Measurements from ENCODE around the gene MYO19. TPM values are rescaled to one million over a fixed set of nuclear protein-coding genes. Genes with fewer than 3 reads are reported as not detected.

Gene MYO19
- total RNA-seq, 1 donor from 2014 or later, result 88.4 TPM

DNA sequence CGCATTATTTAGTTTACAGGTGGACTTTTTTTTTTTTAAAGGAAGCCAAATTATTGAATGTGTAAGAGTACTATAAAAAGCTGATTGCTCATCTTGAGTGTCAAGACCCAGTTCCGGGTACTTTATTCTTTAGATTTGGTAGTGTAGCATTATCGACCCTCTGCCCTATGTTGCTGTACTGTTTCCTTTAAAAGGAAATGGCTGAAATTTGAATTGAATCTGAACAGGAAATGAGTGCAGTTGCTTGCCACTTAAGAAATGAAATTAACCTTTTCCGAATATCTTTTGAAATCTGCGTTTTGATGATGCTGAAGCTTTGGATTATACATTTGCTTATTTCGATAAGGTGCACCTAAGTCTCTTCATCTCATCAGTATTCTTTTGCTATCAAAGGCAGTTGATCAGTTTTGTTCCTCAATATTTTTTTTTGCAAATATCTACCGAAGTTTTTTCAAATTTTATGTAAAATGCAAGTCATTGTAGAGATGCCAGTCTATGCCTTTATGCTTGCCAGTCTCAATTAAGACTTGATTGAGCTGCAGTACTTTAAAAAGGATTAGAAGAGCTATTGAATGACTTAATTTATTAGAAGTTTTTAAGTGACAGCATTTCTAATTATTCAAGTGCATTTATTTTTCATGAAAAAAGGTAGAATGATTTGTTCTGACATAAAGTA lies 11.9 kb upstream of the MYO19 start:
- Mint-ChIP-seq H3K27me3 (ENCODE audit: unreplicated experiment) (peaks cover 15% of the 10 kb centered on the region), H3K9me3 (ENCODE audit: unreplicated experiment) (peaks cover 13% of the 10 kb centered on the region), H3K36me3 (ENCODE audit: unreplicated experiment) (no peaks in the 10 kb centered on the region), H3K4me3 (ENCODE audit: unreplicated experiment) (peak overlapping the region; percentile 93), H3K4me1 (ENCODE audit: low read depth, unreplicated experiment) (peaks cover 6% of the 10 kb centered on the region), H3K27ac (ENCODE audit: unreplicated experiment) (peak overlapping the region; percentile 97)
- TF ChIP-seq, protein P1, sequence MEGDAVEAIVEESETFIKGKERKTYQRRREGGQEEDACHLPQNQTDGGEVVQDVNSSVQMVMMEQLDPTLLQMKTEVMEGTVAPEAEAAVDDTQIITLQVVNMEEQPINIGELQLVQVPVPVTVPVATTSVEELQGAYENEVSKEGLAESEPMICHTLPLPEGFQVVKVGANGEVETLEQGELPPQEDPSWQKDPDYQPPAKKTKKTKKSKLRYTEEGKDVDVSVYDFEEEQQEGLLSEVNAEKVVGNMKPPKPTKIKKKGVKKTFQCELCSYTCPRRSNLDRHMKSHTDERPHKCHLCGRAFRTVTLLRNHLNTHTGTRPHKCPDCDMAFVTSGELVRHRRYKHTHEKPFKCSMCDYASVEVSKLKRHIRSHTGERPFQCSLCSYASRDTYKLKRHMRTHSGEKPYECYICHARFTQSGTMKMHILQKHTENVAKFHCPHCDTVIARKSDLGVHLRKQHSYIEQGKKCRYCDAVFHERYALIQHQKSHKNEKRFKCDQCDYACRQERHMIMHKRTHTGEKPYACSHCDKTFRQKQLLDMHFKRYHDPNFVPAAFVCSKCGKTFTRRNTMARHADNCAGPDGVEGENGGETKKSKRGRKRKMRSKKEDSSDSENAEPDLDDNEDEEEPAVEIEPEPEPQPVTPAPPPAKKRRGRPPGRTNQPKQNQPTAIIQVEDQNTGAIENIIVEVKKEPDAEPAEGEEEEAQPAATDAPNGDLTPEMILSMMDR (IDR thresholded peaks at IDR 0.05; ENCODE audit: partially characterized antibody, unreplicated experiment), result no peak
- no peak for DNase-seq

DNA sequence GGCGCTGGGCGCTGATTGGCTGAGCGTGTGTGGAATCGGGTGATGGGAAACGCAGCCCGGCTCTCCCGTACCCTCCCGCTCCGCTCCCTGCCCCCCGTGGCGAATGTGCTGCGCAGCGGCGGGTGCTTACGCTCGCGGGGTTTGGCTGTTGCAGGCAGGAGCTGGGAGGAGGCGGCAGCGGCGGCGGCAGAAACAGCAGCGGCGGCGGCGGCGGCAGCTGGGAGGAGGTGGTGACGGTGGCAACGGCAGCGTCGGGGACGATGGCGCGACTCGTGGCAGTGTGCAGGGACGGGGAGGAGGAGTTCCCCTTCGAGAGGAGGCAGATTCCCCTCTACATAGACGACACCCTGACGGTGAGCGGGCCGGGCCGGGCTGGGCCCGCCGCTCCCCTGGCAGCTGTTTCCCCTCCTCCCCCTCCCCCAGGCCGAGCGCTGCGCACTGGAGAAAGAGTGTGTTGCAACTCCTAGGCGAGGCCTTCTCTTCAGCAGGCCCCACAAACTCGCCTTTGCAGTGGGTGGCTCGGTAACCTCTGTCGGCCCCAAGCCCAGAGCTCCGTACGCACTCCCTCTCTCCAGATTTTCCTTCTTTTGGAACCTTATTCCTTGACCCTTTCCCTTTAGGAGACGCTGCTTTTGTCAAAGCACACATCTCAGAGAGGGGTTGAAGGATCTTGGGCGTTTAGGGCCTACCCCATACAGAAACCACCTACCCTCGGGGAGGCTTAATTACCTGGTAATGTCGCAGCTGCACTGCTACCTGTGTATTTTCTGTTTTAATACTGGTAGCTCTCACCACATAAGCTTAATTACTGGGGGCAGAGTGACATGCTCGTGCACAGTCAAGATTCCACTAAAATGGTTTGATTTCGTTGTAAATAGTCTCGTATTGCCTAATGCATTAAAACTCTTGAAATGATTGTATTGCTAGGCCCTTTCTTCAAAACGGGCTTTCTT lies 11.1 kb upstream of the MYO19 start:
- Mint-ChIP-seq H3K9me3 (ENCODE audit: unreplicated experiment) (peaks cover 13% of the 10 kb centered on the region), H3K36me3 (ENCODE audit: unreplicated experiment) (no peaks in the 10 kb centered on the region), H3K27me3 (ENCODE audit: unreplicated experiment) (peaks cover 15% of the 10 kb centered on the region), H3K27ac (ENCODE audit: unreplicated experiment) (peak overlapping the region; percentile 97), H3K4me1 (ENCODE audit: low read depth, unreplicated experiment) (peaks cover 6% of the 10 kb centered on the region), H3K4me3 (ENCODE audit: unreplicated experiment) (peak overlapping the region; percentile 93)
- DNase-seq, result peak; percentile 99
- TF ChIP-seq, protein P1 (IDR thresholded peaks at IDR 0.05; ENCODE audit: partially characterized antibody, unreplicated experiment), result no peak

DNA sequence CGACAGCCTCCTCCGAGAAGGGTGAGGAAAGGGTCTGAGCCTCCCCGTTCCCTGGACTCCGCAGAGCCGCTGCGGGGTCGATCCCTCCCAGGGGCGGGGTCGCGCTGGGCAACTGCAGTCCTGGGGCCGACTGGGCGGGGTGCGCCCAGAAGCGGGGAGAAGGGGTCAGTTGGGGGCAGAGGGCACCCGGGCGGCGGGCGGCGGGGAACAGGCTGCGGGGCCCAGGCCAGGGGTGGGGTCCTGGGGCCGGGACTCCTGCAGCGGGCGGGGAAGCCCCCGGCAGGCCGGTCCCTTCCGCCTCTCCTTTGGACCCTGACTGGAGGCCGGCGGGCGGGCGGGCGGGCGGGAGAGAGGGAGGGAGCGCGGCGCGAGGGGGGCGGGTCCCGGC lies 10.4 kb upstream of the MYO19 start:
- peak overlapping the region; percentile 87 for H3K4me3 Mint-ChIP-seq (ENCODE audit: unreplicated experiment)
- H3K27ac Mint-ChIP-seq (ENCODE audit: unreplicated experiment), result peak overlapping the region; percentile 78
- peaks cover 15% of the 10 kb centered on the region for H3K27me3 Mint-ChIP-seq (ENCODE audit: unreplicated experiment)
- peak; percentile 78 for DNase-seq
- no peaks in the 10 kb centered on the region for H3K36me3 Mint-ChIP-seq (ENCODE audit: unreplicated experiment)
- peaks cover 13% of the 10 kb centered on the region for H3K9me3 Mint-ChIP-seq (ENCODE audit: unreplicated experiment)
- TF ChIP-seq, protein P1 (IDR thresholded peaks at IDR 0.05; ENCODE audit: partially characterized antibody, unreplicated experiment), result no peak
- H3K4me1 Mint-ChIP-seq (ENCODE audit: low read depth, unreplicated experiment), result peaks cover 6% of the 10 kb centered on the region

DNA sequence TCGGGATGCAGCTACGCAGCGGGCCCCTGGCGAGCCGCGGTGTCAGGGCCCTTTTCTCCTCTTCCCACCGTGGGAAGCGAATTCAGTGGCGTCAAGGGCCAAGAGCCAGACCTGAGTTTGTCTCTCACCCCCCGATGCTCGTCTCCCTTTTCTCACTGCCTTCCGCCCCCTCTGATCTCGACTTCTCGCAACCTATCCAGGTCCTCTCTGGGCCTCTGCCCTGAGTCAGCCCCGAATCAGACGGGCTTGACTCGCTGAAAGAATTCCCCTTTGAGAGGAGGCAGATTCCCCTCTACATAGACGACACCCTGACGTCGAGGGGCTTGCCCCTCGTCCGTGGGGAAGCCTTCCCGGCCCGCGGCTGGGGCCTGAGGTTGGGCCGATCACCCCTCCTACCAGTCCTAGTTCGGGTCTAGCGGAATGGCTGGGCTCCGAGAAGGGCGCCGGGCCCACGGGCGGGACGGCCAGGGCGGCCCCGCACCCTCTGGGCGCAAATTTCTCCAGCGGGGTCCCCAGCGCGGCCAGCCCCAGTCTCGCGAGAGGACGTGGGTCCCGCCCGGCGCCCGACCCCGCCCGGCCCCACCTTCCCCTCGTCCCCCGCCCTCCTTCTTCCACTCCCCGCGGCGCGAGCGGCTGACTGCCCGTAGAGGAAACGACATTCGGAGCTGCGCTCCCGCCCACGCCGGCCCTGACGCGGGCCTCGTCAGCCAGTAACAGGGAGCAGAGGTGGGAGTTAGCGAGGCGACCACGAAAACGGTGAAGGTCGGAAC lies 9.8 kb upstream of the MYO19 start, which contains the start of gene GGNBP2:
TSS of gene GGNBP2 (plus strand) at position 613 of the 770 bp plus-strand sequence. CDS start 806 bp downstream, outside the sequence.
- Mint-ChIP-seq H3K27ac (ENCODE audit: unreplicated experiment) (peak within 1 kb of the TSS; percentile 97), H3K4me1 (ENCODE audit: low read depth, unreplicated experiment) (peaks cover 6% of the 10 kb centered on the region), H3K27me3 (ENCODE audit: unreplicated experiment) (peaks cover 15% of the 10 kb centered on the region), H3K9me3 (ENCODE audit: unreplicated experiment) (peaks cover 13% of the 10 kb centered on the region), H3K36me3 (ENCODE audit: unreplicated experiment) (no peaks in the 10 kb centered on the region), H3K4me3 (ENCODE audit: unreplicated experiment) (peak within 1 kb of the TSS; percentile 98)
- DNase-seq, result peak; percentile 94
- TF ChIP-seq, protein P1 (IDR thresholded peaks at IDR 0.05; ENCODE audit: partially characterized antibody, unreplicated experiment), result no peak
